ENCODE data around the gene SFI1.
A peak's percentile ranks its signal among the peaks of the same experiment; 100 is the strongest.
"Not testable (repeated sequence)": the region's sequence is repeated elsewhere in the genome, so short reads cannot be mapped to it uniquely, and the experiment has no call there.

Gene SFI1

DNA sequence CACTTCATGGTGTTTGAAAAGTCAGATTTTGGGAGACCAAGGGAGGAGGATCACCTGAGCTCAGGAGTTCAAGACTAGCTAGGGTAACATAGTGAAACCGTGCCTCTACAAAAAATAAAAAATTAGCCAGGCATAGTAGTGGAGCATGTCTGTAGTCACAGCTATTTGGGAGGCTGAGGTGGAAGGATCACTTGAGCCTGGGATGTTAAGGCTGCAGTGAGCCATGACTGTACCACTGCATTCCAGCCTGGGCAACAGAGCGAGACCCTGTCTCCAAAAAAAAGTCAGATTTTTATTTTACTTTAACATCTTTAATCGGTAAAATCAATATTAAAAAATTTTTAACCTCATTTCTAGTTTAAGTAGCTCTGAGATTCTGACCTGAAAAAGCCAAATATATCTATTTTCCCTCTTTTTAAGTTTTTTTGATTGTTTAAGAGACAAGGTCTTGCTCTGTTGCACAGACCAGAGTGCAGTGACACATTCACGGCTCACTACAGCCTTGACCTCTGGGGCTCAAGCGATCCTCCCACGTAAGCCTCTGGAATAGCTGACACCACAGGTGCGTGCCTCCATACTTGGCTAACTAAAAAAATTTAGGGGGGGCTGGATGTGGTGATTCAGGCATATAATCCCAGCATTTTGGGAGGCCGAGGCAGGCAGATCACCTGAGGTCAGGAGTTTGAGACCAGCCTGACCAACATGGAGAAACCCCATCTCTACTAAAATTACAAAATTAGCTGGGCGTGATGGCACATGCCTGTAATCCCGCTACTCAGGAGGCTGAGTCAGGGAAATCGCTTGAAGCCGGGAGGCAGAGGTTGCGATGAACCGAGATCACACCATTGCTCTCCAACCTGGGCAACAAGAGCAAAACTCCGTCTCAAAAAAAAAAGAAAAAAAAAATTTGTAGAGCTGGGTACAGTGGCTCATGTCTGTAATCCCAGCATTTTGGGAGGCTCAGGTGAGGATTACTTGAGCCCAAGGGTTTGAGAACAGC, 48.4 kb downstream of the SFI1 start:
- no peak overlapping the region for H3K9ac ChIP-seq (ENCODE audit: low read depth, low read length)
- H3K9me3 ChIP-seq (ENCODE audit: insufficient read depth, low read length, severe bottlenecking): no peaks in the 10 kb centered on the region
- H3K36me3 ChIP-seq (ENCODE audit: insufficient read depth, low read length): peaks cover 42% of the 10 kb centered on the region
- H3K4me2 ChIP-seq (ENCODE audit: insufficient read depth, low read length): no peak overlapping the region
- H4K20me1 ChIP-seq (ENCODE audit: insufficient read depth, low read length): 0 out of 2 replicates have a peak, but pooled peaks cover 4% of the 10 kb centered on the region
- no peak for ATAC-seq (ENCODE audit: insufficient read depth, low read depth)
- H3K79me2 ChIP-seq (ENCODE audit: insufficient read depth, low read length): 0 out of 2 replicates have a peak, but pooled peaks cover 4% of the 10 kb centered on the region
- DNase-seq: no peak
- no peak for TF ChIP-seq EZH2 (IDR thresholded peaks at IDR 0.05; ENCODE audit: borderline replicate concordance, low read depth, low read length, severe bottlenecking)
- TF ChIP-seq, protein P1, sequence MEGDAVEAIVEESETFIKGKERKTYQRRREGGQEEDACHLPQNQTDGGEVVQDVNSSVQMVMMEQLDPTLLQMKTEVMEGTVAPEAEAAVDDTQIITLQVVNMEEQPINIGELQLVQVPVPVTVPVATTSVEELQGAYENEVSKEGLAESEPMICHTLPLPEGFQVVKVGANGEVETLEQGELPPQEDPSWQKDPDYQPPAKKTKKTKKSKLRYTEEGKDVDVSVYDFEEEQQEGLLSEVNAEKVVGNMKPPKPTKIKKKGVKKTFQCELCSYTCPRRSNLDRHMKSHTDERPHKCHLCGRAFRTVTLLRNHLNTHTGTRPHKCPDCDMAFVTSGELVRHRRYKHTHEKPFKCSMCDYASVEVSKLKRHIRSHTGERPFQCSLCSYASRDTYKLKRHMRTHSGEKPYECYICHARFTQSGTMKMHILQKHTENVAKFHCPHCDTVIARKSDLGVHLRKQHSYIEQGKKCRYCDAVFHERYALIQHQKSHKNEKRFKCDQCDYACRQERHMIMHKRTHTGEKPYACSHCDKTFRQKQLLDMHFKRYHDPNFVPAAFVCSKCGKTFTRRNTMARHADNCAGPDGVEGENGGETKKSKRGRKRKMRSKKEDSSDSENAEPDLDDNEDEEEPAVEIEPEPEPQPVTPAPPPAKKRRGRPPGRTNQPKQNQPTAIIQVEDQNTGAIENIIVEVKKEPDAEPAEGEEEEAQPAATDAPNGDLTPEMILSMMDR (IDR thresholded peaks at IDR 0.05; ENCODE audit: borderline replicate concordance, extremely low read depth, low read length, poor library complexity, severe bottlenecking): no peak
- no peak overlapping the region for H2AFZ ChIP-seq (ENCODE audit: low read depth, low read length)
- H3K4me1 ChIP-seq (ENCODE audit: insufficient read depth, low read length): no peaks in the 10 kb centered on the region
- no peak overlapping the region for H3K4me3 ChIP-seq (ENCODE audit: low read depth in 1 of 2, low read length in 2 of 2)
- no peak overlapping the region for H3K27ac ChIP-seq (ENCODE audit: low read length)
- H3K27me3 ChIP-seq (ENCODE audit: insufficient read depth, low read length, poor library complexity): no peaks in the 10 kb centered on the region

DNA sequence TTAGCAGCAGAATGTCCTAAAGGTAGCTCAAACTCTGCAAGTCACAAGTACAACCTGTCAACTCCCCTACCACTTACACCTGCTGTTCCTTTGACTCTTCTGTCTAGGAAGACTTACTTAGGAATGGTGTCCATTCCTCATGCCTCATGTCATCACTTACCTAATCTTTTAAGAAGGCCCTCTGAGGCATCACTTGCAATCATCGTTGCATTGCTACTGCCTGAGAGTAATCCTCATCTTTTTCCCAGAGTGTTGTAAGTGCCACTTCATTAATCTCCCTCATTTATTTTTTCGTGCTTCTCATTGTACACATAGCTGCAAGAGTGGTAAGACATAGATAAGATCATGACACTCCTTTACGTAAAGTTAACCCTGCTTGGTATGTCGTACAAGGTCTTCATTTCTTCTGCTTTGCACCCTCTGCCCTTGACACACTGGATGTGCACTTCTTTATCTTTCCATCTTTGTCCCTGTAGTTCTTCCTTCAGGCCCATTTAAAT, 54.6 kb downstream of the SFI1 start:
- no peaks in the 10 kb centered on the region for H3K4me1 ChIP-seq (ENCODE audit: insufficient read depth, low read length)
- TF ChIP-seq, protein P1 (IDR thresholded peaks at IDR 0.05; ENCODE audit: borderline replicate concordance, extremely low read depth, low read length, poor library complexity, severe bottlenecking): no peak
- no peak for TF ChIP-seq EZH2 (IDR thresholded peaks at IDR 0.05; ENCODE audit: borderline replicate concordance, low read depth, low read length, severe bottlenecking)
- H3K27me3 ChIP-seq (ENCODE audit: insufficient read depth, low read length, poor library complexity): no peaks in the 10 kb centered on the region
- ATAC-seq (ENCODE audit: insufficient read depth, low read depth): no peak
- H3K9me3 ChIP-seq (ENCODE audit: insufficient read depth, low read length, severe bottlenecking): no peaks in the 10 kb centered on the region
- H2AFZ ChIP-seq (ENCODE audit: low read depth, low read length): no peak overlapping the region
- H3K27ac ChIP-seq (ENCODE audit: low read length): no peak overlapping the region
- H3K4me2 ChIP-seq (ENCODE audit: insufficient read depth, low read length): no peak overlapping the region
- no peak for DNase-seq
- H3K9ac ChIP-seq (ENCODE audit: low read depth, low read length): no peak overlapping the region
- H4K20me1 ChIP-seq (ENCODE audit: insufficient read depth, low read length): no peaks in the 10 kb centered on the region
- H3K4me3 ChIP-seq (ENCODE audit: low read depth in 1 of 2, low read length in 2 of 2): no peak overlapping the region
- peaks cover 67% of the 10 kb centered on the region for H3K36me3 ChIP-seq (ENCODE audit: insufficient read depth, low read length)
- no peaks in the 10 kb centered on the region for H3K79me2 ChIP-seq (ENCODE audit: insufficient read depth, low read length)

DNA sequence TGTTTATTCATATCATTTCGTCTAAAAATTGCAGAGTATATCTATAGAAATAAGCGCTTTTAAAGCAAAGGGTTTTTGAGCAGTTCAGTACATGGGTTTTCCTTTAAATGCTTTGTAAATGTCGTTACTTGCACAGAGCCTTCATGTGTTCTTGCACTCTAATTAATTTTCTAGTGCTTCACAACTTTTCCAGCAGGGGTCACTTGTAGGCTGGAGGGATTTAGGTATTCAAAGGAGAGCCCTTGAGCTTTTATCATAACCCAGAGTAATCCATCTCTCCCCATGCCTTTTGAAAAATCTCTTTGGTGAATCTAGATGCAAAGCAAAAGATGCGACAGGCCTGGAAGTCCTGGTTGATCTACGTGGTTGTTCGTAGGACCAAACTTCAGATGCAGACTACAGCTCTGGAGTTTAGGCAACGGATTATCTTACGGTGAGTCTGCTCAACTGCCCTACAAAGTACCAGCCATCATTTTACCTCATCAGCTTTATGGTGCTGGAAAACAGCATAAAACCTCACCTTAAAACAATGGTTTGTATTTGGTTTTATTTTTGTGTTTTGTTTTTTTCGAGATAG, 60.4 kb downstream of the SFI1 start:
- ATAC-seq (ENCODE audit: insufficient read depth, low read depth) (peak; percentile 65; the same call in 2 of the 3 replicates), DNase-seq (no peak)
- H3K79me2 ChIP-seq (ENCODE audit: insufficient read depth, low read length): no peaks in the 10 kb centered on the region
- no peak overlapping the region for H3K4me3 ChIP-seq (ENCODE audit: low read depth in 1 of 2, low read length in 2 of 2)
- H4K20me1 ChIP-seq (ENCODE audit: insufficient read depth, low read length): no peaks in the 10 kb centered on the region
- H3K4me2 ChIP-seq (ENCODE audit: insufficient read depth, low read length): no peak overlapping the region
- H2AFZ ChIP-seq (ENCODE audit: low read depth, low read length): no peak overlapping the region
- H3K4me1 ChIP-seq (ENCODE audit: insufficient read depth, low read length): no peaks in the 10 kb centered on the region
- no peak overlapping the region for H3K9ac ChIP-seq (ENCODE audit: low read depth, low read length)
- H3K27ac ChIP-seq (ENCODE audit: low read length): no peak overlapping the region
- H3K9me3 ChIP-seq (ENCODE audit: insufficient read depth, low read length, severe bottlenecking): no peaks in the 10 kb centered on the region
- H3K36me3 ChIP-seq (ENCODE audit: insufficient read depth, low read length): peaks cover 63% of the 10 kb centered on the region
- H3K27me3 ChIP-seq (ENCODE audit: insufficient read depth, low read length, poor library complexity): no peaks in the 10 kb centered on the region
- TF ChIP-seq, protein P1 (IDR thresholded peaks at IDR 0.05; ENCODE audit: borderline replicate concordance, extremely low read depth, low read length, poor library complexity, severe bottlenecking): peak; percentile 62
- no peak for TF ChIP-seq EZH2 (IDR thresholded peaks at IDR 0.05; ENCODE audit: borderline replicate concordance, low read depth, low read length, severe bottlenecking)

DNA sequence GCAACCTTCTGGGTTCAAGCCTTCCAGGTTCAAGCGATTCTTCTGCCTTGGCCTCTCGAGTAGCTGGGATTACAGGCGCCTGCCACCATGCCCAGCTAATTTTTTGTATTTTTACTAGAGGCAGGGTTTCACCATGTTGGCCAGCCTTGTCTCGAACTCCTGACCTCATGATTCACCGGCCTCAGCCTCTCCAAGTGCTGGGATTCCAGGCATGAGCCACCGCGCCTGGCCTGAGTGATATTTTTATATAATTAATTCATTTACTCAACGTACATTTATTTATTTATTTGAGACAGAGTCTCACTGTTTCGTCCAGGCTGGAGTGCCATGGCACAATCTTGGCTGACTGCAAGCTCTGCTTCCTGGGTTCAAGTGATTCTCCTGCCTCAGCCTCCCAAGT, 62.2 kb downstream of the SFI1 start:
- not testable (repeated sequence) for H3K9me3 ChIP-seq (ENCODE audit: insufficient read depth, low read length, severe bottlenecking); H3K4me2 ChIP-seq (ENCODE audit: insufficient read depth, low read length); H3K4me1 ChIP-seq (ENCODE audit: insufficient read depth, low read length); ATAC-seq (ENCODE audit: insufficient read depth, low read depth); H4K20me1 ChIP-seq (ENCODE audit: insufficient read depth, low read length); H3K27ac ChIP-seq (ENCODE audit: low read length); DNase-seq; H3K9ac ChIP-seq (ENCODE audit: low read depth, low read length); H3K27me3 ChIP-seq (ENCODE audit: insufficient read depth, low read length, poor library complexity); H3K4me3 ChIP-seq (ENCODE audit: low read depth in 1 of 2, low read length in 2 of 2); H3K79me2 ChIP-seq (ENCODE audit: insufficient read depth, low read length); H2AFZ ChIP-seq (ENCODE audit: low read depth, low read length)
- H3K36me3 ChIP-seq (ENCODE audit: insufficient read depth, low read length): peaks cover 61% of the 10 kb centered on the region

All from DND-41 (cell line).